ENCODE results near the gene FGR.
A peak's percentile ranks its signal among the peaks of the same experiment; 100 is the strongest.

FGR gene

DNA sequence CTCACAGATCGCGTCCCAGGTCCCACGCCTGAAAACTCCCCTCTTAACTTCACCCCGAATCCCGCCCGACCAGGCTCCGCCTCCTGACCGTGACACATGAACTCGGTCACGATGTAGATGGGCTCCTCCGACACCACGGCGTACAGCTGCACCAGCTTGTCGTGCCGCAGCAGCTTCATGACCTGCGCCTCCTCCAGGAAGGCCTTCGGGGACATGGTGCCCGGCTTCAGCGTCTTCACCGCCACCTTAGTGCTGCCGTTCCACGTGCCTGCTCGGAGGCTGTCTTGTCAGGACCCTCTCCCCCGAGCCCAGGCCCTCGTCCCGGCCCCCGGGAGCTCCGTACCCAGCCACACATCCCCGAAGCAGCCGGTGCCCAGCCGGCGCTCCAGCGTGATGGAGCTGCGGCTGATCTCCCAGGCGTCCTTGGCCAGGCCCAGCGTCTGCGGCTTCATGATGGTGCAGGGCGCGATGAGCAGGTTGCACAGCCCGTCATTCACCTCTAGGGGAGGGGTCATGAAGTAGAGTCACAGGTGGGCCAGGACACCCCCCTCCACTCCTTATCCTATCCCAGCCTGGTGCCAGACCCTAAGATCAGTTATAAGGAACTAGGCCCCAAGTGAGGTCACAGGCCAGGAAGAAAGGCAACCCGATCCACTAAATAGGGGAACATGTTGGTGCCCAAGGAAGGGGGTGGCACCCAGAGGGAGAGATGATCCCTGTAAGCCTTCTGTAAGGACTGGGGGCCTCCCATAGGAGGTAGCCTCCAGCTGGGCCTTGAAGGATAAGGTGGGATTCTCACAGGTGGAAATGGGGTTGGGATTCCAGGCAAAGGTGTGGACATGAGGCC, 19.4 kb downstream of the FGR start:
- DNase-seq (ENCODE audit: low read depth), result no peak

DNA sequence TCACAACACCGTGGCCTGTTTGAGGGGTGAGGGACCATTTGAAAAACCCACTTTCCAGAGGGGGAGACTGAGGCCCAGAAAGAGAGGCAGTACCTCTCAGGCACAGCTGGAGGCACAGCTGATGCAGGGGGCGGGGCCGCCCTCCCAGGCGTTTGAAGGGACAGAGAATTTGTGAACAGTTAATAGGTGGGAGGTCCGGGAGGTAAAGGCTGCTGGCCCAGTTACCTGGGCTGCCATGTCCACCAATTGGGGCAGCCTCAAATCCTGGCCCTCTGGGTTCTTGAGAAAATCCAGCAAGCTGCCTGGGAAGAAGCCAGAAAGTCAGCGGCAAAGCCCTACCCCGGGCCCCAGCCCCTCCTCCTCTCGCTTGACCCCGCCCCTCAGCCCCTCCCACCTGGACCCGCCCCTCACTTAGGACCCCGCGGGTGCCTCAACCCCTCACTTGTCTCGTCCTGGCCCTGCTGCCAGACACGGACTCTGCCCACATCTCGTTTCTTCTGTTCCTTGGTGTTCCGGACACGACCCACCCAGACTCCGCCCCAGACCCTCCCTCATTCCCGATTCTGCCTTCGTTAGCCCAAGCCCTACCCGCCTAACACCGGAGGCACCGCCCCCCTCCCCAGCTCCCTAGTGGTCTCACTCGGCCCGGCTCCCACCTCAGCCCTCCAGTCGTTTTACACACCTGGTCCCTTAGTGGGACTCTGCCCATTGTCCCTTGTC, 20.2 kb downstream of the FGR start:
- no peak for DNase-seq (ENCODE audit: low read depth)

DNA sequence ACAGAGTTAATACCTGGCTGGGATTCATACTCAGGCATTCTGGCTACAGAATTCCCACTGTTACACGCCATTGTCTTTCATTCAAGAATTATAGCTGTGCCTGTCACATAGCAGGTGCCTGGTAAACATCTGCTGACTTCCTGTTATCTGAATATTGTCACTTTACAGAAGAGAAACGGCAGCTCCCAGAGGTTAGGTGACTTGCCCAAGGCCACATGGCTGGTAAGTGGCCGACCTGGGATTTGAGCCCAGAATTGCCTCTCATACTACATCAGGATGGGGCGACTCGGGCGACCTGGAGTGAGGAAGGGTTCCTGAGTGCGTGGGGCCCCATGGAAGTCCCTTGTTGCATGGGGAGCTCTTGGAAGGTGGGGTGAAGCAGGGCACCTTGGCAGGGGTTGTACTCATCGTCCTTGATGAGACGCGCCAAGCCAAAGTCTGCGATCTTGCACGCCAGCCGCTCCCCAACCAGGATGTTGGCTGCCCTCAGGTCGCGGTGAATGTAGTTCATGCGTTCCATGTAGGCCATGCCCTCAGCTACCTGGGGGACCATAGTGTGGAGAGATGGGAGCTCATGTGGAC, 20.9 kb downstream of the FGR start:
- DNase-seq (ENCODE audit: low read depth), result no peak

DNA sequence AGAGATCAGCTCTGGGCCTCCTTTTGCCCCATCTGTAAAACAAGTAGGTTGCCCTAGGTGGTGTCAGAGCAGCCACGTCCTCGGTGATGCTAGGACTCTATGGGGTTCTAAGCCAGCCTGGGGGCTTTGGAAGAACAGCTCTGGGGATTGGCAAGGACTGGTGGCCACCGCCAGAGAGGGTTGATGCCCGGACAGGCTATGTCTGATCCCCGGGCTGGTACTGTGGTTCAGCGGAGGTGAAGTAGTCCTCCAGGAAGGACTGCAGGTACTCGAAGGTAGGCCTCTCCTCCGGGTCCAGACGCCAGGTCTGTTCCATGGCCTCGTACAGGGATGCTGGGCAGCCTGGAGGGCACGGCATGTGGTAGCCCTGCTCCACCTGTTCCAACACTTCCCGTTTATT, 22.3 kb downstream of the FGR start:
- DNase-seq (ENCODE audit: low read depth), result no peak

DNA sequence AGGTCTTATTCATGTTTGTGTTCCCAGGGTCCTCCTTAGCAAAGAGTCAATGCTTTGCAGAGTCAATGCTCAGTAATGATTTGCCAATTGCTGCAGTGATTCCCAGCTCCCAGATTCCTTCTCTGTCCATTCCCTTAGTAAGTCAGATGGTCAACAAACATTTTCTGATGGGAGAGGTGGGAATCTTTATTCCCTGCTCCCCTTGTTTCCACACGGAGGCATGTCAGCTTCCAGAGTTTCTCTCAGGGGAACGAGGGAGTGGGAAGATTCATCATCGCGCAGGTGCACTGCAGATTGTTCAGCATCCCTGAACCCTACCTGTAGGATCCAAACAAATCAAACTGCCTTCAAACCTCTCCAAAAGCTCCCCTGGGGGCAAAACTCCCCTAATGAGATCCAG, 23.5 kb downstream of the FGR start:
- no peak for DNase-seq (ENCODE audit: low read depth)

DNA sequence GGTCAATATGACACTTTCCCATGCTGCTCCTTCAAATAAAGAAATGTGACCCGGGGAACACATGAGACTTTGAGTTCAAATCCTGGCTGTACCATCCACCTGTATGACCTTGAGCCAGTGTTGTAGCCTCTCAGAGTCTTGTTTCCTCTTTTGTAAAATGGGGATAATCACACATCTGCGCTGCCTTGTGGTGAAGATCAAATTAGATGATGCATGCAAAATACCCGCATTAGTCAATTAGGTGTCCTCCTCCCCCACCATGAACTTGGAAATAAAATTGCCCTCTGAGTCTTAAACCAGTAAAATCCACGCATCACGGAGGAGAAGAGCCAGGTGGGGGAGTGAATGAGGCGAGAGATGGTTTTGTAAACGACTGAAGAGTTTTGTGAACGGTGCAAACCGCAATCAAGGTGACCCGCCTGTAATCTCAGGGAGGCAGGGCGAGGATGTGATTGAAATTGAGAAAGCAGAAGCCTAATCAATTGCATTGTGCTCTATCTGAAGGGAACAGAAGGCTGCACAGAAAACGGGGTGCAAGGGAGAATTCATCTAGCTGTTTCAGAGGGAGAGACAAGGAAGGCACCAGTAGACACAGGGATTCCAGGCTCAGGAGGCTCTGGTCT, 25.3 kb downstream of the FGR start:
- no peak for DNase-seq (ENCODE audit: low read depth)

DNA sequence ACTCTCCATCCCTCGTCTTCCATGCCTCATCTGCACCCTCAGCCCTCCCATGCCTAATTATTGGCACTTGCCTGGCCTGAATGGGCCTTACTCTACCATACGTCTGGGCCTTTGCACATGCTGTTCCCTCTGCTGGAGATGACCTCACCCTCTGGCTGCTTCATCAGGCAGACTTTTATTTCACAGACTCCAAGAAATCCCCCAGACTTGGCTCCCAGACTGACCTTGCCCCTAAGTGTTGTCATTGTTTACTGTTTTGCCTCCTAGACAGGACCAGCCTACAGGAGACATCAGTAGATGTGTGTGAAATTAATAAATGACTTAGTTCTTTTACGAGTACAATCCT, 25.8 kb downstream of the FGR start:
- DNase-seq (ENCODE audit: low read depth), result no peak

DNA sequence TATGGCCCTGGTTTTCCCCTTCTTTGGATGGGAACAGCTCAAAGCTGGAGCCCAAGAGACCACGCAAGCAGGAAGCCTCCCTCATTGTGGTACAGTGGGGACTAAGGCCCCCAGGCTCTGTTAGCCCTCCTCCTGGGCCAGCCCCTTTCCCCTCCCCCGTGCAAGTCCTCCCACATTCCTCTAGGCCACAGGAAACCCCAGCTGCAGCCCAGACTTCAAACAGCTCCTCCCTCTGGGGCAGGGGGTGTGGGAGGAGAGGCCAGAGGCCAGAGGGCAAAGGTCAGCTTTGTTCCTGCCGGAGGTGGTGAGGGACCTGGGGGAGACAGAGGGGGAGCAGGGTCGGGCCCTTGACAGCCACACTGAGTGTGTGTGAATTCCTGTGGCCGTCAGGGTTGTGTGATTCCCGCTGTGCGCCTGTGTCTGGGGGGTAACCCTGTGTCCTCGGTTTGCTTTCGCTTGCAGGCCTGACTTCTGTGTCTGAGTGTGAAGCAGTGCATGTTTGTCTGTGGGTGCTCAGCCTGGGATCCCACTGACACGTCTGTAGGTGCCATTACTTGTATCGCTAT, 27.7 kb downstream of the FGR start:
- DNase-seq (ENCODE audit: low read depth), result no peak

DNA sequence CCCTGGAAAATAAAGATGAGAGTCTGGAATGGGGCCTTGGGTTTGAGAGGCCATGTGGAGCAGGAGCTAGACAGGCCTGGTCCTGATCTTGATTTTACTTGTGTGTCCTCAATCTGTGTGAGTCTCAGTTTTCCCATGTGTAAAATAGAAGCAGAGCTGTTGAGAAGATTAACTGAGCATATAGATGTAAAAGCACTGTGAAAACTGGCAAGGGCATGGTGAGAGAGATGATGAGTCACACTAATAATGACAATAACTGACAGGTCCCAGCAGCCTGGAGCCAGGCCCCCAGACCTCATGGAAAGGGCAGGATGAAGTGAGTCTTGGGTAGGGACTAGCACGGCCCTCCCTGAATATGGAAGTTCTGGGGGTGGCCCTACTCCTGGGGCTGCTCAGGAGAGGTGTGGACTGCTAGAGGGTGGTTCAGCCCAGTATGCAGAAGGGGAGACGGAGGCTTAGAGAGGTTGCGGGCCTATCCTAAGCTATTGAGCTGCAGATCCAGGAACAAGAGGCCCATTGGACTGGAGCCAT, 28.2 kb downstream of the FGR start:
- no peak for DNase-seq (ENCODE audit: low read depth)

DNA sequence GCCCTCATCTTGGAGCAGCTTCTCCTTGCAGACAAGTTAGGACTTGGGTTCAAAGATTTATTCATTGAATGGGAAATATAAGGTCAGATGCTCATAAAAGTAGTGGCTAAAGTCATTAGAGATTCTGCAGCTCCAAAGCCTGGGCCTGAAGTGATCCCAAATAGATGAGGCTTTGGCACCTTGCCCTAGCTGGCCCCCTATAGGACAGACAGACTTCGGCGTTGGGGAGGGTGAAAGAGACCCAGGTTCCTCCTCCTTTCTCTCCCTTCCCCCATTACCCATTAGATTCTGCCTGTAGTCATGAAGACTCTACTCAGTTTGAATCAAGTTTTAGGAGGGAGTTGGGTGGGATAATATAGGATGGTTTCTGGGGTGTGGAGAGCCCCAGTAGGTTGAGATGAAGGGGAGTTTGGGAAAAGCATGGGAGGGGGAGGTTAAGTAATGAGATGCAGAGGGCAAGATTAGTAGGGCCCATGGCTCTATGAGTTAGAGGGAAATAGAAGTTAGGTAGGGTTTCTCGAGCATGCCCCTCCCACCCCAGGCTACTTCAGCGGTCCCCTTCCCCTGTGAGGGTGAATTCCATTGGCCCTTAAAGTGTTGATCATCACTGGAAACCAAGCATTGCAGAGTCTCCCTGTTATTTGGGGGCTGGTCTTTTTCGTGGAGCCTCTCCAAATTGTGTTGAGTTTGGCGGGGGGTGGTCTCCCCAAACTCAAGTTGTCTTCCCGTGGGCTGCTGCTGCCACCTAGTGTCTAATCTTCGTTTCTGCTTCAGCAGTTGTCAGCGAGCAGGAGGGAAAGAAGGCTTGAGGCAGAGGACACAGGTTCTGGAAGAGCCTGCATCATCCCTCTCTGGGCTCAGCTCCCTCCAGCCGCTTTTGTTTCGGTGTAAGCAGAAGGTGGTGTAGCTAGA, 28.9 kb downstream of the FGR start:
- no peak for DNase-seq (ENCODE audit: low read depth)

DNA sequence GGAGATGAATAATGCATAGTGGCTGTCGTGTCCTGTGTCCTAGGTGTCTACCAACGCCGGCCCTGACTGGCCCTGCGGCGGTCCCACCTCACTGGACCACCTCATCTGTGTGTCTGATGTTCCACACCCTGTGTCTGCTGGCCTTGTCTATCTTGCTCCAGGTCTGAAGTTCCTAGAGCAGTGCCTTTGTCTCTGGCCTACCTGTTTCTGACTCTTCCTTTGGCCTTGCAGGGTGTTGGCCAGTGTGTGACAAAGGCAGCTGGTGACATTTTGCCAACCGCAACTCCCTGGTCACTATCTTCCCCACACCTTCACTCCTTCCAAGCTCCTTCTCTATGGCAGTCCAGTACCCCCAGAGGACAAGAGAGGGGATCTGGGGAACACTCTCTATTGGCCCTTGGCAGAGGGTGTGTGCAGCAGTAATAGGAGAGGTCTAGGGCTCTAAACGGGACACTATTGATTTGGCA, 29.7 kb downstream of the FGR start:
- DNase-seq (ENCODE audit: low read depth), result no peak

DNA sequence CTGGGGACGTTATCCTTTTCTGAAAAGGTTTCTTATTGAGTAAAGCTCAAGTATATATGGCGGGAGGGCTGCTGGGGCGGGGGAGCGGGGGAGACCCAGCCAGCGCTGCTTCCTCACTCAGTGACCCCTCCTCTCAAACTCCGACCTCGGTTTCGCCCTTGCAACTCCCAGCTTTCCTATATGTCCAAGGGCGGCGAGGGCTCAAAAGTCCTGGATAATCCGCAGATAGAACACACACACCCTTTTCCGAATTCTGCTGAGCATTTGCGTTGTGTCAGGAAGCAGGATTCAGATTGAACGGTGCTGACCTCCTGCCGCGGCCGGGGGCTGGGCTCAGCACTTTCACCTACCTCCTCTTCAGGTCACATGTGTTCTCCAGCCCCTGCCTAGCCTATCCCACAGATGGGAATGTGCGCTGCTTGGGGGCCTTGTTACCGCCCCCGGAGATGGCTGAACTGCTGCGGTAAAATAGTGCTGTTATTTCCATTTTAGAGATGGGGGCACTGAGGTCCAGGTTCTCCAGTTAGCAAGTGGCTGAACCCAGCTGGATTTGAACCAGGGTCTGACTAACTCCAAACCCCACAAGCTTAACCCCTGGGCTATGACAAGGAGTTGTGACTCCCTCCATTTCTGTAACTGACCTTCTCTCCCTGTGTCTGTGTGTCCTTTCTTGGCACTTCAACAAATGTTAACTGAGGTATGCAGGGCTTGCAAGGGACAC, 30.2 kb downstream of the FGR start:
- no peak for DNase-seq (ENCODE audit: low read depth)

DNA sequence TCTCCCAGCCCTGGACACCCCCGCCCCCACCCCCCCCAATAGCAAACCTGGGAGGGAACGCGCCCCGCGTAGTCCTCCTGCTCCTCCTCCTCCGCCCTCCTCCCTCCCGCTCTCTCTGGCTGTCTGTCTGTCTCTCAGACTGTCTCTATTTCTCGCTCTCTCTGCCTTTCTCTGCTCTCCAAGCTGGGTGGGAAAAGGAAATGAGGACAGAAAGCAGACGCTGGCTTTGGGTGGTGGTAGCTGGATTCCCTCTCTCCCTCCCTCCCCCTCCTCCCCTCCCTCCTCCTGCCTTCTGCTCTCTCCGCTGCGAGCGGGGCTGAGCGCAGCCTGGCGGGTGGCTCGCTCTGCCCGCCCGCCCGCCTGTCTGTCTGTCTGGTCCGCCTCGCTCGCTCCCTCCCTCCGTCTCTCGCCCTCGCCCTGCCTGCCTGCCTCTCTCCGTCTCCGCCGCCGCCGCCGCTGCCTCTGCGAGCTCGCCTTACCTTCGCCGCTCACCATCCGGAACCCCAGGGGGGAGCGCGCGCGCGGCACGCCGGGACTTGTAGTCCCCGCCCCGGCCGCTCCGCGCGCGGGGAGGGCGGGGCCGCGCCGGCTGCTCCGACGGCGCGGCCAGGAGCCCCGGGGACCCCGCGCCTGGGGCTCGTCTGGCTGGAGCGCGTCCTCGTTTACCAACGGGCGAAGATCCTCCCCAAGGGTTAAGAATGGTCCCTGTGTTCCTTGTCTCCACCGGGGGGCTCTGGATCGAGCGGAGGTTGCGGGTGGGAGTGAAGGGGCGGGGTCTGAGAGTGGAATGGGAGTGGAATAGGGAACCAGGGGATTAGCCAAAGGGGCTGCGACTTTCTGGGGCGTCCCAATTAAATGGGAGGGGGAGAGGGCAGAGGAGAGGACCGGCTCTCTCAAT, 31.1 kb downstream of the FGR start, which contains the start of gene AHDC1:
TSS of gene AHDC1 (minus strand) at position 464 of the 898 bp plus-strand sequence. CDS start 52,029 bp downstream, outside the sequence.
- DNase-seq (ENCODE audit: low read depth), result peak; percentile 81

DNA sequence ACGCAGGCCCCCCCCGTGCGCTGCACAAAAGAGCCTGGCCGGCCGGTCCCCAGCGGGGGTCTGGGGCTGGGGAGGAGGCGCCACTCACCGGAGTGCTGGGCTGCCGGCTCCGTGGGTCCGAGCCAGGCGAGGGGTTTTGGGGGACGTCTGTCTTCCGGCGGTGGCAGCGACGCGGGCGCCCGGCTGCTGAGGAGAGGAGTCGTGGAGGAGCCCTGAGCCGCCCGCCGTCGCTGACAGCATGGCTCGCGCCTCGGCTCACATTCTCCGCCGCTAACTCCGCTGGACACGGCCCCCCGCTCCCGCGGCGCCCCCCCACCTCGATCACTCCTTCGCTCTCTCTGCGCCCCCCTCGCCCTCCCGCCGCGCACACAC, 31.7 kb downstream of the FGR start:
- no peak for DNase-seq (ENCODE audit: low read depth)

DNA sequence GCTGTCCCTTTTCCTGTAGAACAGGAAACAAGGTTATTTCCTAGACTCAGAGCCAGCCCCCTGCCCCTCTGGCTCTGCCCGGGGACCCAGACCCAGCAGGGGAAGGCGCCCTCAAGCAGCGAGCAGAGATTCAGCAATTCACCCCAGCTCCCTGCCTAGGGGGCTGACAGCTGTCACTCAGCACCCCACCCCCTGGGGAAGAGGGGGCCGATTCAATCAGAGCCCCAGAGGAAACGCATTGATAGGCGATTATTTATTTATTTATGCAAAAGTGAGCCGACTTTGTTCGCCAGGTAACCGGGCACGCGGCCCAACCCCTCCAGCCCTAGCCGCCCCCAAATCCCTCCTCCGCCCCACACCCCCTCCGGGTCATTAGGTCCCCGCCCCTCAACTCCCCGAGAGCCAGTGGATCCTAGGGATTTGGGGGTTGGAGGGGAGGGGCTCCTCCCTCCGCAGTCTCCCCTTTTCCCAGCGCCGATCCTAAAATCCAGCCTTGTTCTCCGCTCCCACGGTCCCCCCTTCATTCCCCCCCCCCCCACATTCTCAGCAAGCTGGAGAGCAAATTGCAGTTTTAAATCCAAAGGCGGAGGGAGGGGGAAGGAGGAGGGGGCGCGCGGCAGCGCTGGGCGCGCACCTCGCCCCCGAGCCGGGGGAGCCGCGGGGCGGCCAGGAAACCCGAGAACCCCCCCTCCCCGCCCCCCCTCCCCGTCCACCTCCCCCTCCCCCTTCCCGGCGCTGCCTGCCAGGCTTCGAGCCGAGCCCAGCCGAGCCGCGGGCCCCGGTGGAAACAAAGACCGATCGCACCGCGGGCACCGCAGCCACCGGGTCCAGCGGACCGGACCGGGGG, 32.3 kb downstream of the FGR start:
- no peak for DNase-seq (ENCODE audit: low read depth)

DNA sequence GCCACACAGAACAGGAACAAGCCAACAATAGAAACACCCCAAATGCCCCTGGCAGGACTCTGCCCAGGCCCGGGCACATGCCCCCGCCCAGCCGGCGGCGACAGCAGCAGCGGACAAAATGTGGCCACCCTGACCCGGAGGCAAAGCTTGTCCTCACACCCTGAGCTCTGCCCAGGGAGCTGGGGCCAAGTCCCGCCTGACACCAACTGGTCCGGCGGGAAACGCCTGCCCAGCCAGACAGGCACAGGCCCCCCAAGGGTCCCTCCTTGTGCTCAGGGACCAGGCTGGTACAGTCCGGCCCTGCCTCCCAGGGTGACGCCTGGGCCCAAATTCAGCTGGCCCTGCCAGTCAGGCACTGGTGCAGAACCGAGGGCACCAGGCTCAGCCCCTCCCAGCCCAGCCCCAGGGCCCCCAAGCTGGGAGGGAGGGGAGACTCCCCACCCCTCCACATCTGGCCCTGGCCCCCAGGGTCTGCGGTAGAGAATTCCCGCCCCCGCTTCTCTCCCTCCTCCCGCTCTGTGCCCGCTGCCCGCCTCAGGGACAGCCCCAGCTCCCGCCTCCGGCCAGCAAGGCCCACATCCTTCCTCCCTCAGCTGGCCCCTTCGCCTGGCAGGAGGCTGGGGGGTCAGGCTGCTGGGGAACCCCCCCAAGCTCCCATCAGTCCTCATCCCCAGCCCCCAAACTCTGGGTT, 33.1 kb downstream of the FGR start:
- no peak for DNase-seq (ENCODE audit: low read depth)

DNA sequence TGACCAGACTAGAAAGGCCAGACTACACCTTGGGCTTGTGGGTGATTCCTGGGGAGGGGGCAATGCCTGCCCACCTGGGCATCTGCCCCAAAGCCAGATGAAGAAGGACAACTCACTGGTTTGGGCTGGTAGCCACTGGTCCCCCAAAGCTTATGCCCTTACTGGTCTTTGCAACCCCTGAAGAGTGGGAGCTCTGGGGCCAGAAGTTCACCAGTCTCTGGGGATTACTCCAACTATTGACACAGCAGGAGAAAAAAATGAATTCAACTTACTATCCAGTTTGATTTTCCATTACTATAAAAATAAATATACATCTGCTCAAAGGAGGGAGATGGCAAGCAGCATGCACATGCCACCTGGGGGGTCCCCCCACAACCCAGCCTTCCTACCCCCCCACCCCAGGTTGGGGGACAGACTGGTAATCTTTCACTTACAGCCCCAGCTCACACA, 33.6 kb downstream of the FGR start:
- DNase-seq (ENCODE audit: low read depth), result no peak
